Measurements from ENCODE around the gene PHOX2A.

PHOX2A gene

DNA sequence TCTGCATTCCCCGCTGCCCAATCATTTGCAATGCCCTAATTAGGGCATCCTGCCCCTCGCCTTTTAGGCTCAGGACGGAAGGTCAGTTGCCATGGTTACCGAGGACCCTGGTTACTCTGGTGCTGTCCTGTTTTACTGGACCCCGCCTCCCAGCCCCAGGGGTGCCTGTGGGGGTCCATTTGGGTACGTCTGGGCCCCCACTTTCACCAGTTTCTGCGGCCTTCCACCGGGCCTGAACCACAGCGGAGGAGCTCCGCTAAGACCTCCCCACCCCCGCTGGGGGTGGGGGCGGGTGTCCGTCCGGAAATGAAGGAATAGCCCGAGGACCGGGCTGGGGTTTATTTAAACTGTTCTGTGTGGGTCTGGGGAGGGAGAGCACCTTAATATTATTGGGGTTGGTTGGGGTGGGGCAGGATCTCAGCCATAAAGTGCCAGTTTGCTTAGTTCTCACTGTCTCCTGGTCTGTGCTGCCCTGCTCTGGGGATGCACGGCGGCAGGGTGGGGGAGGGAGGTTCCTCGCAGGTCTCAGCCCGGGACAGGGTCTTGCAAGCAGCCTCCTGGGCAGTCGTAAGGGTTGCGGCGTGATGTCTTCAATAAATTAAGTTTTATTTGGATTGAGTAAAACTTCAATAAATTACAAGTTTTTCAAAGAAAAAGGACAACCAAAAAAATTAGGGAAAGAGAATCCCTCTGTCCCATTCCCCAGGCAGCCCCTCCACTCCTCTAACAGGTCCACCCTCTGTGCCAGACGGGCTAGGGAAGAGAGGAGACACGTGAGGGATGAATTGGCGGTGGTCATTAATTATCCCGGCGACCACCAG lies 5.3 kb downstream of the PHOX2A start:
- ATAC-seq = no peak
- TF ChIP-seq ZC3H10 (CRISPR knock-in tag; IDR thresholded peaks at IDR 0.05) (no peak; the same call in 1 of the 2 replicates), TOX (CRISPR knock-in tag; IDR thresholded peaks at IDR 0.05; ENCODE audit: borderline replicate concordance) (peak; percentile 7; the same call in 1 of the 2 replicates), CSDC2 (CRISPR knock-in tag; IDR thresholded peaks at IDR 0.05) (no peak), OSR1 (CRISPR knock-in tag; IDR thresholded peaks at IDR 0.05) (no peak), ZNF565 (CRISPR knock-in tag; conservative IDR thresholded peaks at IDR 0.05; ENCODE audit: low read depth) (no peak; the same call in none of the 2 replicates), ZFP30 (CRISPR knock-in tag; IDR thresholded peaks at IDR 0.05) (no peak), ZNF8 (CRISPR knock-in tag; IDR thresholded peaks at IDR 0.05) (0 out of 2 replicates have a peak, but pooled peaks have one; percentile 8), ZNF70 (CRISPR knock-in tag; IDR thresholded peaks at IDR 0.05) (peak; percentile 3; the same call in 1 of the 2 replicates), ZFP3 (CRISPR knock-in tag; IDR thresholded peaks at IDR 0.05) (no peak; the same call in 1 of the 2 replicates), ARNTL (CRISPR knock-in tag; IDR thresholded peaks at IDR 0.05; ENCODE audit: borderline replicate concordance, low read depth) (0 out of 2 replicates have a peak, but pooled peaks have one; percentile 74), PPARA (CRISPR knock-in tag; IDR thresholded peaks at IDR 0.05; ENCODE audit: borderline replicate concordance) (no peak), TCF4 (CRISPR knock-in tag; IDR thresholded peaks at IDR 0.05; ENCODE audit: borderline replicate concordance) (no peak), GLIS3 (CRISPR knock-in tag; IDR thresholded peaks at IDR 0.05) (no peak), ISL1 (CRISPR knock-in tag; IDR thresholded peaks at IDR 0.05) (no peak), RARB (CRISPR knock-in tag; IDR thresholded peaks at IDR 0.05) (no peak), BACH2 (CRISPR knock-in tag; IDR thresholded peaks at IDR 0.05; ENCODE audit: borderline replicate concordance) (no peak)
- TF ChIP-seq, protein P1, sequence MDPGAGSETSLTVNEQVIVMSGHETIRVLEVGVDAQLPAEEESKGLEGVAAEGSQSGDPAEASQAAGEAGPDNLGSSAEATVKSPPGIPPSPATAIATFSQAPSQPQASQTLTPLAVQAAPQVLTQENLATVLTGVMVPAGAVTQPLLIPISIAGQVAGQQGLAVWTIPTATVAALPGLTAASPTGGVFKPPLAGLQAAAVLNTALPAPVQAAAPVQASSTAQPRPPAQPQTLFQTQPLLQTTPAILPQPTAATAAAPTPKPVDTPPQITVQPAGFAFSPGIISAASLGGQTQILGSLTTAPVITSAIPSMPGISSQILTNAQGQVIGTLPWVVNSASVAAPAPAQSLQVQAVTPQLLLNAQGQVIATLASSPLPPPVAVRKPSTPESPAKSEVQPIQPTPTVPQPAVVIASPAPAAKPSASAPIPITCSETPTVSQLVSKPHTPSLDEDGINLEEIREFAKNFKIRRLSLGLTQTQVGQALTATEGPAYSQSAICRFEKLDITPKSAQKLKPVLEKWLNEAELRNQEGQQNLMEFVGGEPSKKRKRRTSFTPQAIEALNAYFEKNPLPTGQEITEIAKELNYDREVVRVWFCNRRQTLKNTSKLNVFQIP (CRISPR knock-in tag; IDR thresholded peaks at IDR 0.05; ENCODE audit: borderline replicate concordance, low read depth) = no peak
- TF ChIP-seq, protein P2, sequence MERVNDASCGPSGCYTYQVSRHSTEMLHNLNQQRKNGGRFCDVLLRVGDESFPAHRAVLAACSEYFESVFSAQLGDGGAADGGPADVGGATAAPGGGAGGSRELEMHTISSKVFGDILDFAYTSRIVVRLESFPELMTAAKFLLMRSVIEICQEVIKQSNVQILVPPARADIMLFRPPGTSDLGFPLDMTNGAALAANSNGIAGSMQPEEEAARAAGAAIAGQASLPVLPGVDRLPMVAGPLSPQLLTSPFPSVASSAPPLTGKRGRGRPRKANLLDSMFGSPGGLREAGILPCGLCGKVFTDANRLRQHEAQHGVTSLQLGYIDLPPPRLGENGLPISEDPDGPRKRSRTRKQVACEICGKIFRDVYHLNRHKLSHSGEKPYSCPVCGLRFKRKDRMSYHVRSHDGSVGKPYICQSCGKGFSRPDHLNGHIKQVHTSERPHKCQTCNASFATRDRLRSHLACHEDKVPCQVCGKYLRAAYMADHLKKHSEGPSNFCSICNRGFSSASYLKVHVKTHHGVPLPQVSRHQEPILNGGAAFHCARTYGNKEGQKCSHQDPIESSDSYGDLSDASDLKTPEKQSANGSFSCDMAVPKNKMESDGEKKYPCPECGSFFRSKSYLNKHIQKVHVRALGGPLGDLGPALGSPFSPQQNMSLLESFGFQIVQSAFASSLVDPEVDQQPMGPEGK (CRISPR knock-in tag; IDR thresholded peaks at IDR 0.05; ENCODE audit: borderline replicate concordance) = peak; percentile 73; the same call in 1 of the 2 replicates
- TF ChIP-seq, protein P3, sequence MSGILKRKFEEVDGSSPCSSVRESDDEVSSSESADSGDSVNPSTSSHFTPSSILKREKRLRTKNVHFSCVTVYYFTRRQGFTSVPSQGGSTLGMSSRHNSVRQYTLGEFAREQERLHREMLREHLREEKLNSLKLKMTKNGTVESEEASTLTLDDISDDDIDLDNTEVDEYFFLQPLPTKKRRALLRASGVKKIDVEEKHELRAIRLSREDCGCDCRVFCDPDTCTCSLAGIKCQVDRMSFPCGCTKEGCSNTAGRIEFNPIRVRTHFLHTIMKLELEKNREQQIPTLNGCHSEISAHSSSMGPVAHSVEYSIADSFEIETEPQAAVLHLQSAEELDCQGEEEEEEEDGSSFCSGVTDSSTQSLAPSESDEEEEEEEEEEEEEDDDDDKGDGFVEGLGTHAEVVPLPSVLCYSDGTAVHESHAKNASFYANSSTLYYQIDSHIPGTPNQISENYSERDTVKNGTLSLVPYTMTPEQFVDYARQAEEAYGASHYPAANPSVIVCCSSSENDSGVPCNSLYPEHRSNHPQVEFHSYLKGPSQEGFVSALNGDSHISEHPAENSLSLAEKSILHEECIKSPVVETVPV (CRISPR knock-in tag; IDR thresholded peaks at IDR 0.05) = peak; percentile 15; the same call in 1 of the 2 replicates
- TF ChIP-seq, protein P4, sequence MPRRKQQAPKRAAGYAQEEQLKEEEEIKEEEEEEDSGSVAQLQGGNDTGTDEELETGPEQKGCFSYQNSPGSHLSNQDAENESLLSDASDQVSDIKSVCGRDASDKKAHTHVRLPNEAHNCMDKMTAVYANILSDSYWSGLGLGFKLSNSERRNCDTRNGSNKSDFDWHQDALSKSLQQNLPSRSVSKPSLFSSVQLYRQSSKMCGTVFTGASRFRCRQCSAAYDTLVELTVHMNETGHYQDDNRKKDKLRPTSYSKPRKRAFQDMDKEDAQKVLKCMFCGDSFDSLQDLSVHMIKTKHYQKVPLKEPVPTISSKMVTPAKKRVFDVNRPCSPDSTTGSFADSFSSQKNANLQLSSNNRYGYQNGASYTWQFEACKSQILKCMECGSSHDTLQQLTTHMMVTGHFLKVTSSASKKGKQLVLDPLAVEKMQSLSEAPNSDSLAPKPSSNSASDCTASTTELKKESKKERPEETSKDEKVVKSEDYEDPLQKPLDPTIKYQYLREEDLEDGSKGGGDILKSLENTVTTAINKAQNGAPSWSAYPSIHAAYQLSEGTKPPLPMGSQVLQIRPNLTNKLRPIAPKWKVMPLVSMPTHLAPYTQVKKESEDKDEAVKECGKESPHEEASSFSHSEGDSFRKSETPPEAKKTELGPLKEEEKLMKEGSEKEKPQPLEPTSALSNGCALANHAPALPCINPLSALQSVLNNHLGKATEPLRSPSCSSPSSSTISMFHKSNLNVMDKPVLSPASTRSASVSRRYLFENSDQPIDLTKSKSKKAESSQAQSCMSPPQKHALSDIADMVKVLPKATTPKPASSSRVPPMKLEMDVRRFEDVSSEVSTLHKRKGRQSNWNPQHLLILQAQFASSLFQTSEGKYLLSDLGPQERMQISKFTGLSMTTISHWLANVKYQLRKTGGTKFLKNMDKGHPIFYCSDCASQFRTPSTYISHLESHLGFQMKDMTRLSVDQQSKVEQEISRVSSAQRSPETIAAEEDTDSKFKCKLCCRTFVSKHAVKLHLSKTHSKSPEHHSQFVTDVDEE (CRISPR knock-in tag; IDR thresholded peaks at IDR 0.05) = no peak

DNA sequence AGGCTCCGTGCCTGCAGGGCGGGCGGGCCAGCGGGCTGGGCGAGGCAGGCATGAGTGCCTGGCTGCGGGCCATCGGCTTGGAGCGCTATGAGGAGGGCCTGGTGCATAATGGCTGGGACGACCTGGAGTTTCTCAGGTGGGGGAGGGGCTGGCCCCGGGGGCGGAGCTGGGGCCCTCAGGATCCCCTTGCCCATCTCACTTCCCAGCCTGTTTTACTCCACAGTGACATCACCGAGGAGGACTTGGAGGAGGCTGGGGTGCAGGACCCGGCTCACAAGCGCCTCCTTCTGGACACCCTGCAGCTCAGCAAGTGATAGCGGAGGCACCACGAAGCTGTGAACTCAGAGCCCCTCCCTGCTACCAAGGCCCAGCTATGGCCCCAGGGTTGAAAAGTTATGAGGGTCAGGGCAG lies 5.9 kb downstream of the PHOX2A start:
- ATAC-seq = peak; percentile 53
- TF ChIP-seq, protein P5, sequence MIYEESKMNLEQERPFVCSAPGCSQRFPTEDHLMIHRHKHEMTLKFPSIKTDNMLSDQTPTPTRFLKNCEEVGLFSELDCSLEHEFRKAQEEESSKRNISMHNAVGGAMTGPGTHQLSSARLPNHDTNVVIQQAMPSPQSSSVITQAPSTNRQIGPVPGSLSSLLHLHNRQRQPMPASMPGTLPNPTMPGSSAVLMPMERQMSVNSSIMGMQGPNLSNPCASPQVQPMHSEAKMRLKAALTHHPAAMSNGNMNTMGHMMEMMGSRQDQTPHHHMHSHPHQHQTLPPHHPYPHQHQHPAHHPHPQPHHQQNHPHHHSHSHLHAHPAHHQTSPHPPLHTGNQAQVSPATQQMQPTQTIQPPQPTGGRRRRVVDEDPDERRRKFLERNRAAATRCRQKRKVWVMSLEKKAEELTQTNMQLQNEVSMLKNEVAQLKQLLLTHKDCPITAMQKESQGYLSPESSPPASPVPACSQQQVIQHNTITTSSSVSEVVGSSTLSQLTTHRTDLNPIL (CRISPR knock-in tag; IDR thresholded peaks at IDR 0.05; ENCODE audit: low read depth) = 0 out of 2 replicates have a peak, but pooled peaks have one; percentile 10
- TF ChIP-seq TCF4 (CRISPR knock-in tag; IDR thresholded peaks at IDR 0.05; ENCODE audit: borderline replicate concordance) = no peak
- no peak for TF ChIP-seq ZNF70 (CRISPR knock-in tag; IDR thresholded peaks at IDR 0.05)
- TF ChIP-seq, protein P4 (CRISPR knock-in tag; IDR thresholded peaks at IDR 0.05) = no peak
- TF ChIP-seq, protein P1 (CRISPR knock-in tag; IDR thresholded peaks at IDR 0.05; ENCODE audit: borderline replicate concordance, low read depth) = no peak
- TF ChIP-seq ESRRG (CRISPR knock-in tag; IDR thresholded peaks at IDR 0.05) = peak; percentile 3; the same call in 1 of the 2 replicates
- no peak for TF ChIP-seq ISL1 (CRISPR knock-in tag; IDR thresholded peaks at IDR 0.05)
- no peak for TF ChIP-seq ZFP30 (CRISPR knock-in tag; IDR thresholded peaks at IDR 0.05)
- no peak for TF ChIP-seq ZNF565 (CRISPR knock-in tag; conservative IDR thresholded peaks at IDR 0.05; ENCODE audit: low read depth)

Data from SK-N-SH treated with all-trans-retinoic acid at 6 μM for 48 hours (cell line).